Smooth muscle cell of bladder (primary cell): ENCODE results near the gene ZNF444. TPM values are rescaled to one million over a fixed set of nuclear protein-coding genes. Genes with fewer than 3 reads are reported as not detected.

Experiments used
- total RNA-seq: library from RNA; depleted of rRNA; stranded (reverse); fragments of >200 nt; gene quantifications from 2 replicates; pipeline ENCODE4 v1.2.3, GENCODE V29; 2014

Gene ZNF444
- total RNA-seq: 8.2 and 9.7 TPM in 2 replicates

DNA sequence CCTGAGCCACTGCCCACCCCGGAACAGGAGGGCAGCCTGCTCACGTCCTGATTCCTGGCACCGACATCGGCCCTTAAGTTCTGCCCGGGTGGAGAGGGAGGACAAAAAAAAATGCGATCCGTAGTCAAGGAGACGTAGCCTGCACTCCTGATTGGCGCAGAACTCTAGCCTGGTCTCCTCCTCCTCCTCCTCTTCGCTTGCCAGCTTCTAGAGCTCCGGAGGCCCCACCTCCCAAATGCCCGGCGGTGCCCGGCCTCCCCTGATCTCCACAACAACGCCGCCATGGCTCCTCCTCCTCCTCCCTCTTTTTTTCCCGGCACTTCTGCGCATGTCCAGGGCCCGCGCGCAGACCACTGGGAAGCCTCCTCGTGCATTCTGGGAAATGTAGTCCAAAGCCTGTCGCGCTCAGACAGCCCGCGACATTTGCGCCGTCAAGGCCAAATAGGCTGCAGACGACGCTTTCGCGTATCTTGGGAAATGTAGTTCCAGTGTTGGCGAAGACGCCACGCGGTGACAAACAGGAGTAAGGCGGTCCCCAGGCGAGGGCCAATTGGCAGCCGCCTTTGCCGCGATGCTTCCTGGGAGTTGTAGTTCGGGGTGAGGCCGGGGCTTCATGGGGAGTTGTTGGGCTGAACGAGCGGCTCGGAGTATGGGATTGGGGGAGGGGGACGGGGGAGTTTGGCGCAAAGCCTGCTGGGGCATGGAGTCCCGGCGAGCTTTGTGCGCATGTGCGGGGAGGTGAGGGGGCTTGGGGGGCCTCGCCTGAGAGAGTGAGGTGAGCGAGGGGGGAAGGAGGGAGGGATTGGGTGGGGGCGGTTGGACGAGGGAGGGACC is at the start of gene ZNF444:
Gene ZNF444 (plus strand): TSS at position 705 of the 834 bp plus-strand sequence. CDS start 5,625 bp downstream, outside the sequence.

DNA sequence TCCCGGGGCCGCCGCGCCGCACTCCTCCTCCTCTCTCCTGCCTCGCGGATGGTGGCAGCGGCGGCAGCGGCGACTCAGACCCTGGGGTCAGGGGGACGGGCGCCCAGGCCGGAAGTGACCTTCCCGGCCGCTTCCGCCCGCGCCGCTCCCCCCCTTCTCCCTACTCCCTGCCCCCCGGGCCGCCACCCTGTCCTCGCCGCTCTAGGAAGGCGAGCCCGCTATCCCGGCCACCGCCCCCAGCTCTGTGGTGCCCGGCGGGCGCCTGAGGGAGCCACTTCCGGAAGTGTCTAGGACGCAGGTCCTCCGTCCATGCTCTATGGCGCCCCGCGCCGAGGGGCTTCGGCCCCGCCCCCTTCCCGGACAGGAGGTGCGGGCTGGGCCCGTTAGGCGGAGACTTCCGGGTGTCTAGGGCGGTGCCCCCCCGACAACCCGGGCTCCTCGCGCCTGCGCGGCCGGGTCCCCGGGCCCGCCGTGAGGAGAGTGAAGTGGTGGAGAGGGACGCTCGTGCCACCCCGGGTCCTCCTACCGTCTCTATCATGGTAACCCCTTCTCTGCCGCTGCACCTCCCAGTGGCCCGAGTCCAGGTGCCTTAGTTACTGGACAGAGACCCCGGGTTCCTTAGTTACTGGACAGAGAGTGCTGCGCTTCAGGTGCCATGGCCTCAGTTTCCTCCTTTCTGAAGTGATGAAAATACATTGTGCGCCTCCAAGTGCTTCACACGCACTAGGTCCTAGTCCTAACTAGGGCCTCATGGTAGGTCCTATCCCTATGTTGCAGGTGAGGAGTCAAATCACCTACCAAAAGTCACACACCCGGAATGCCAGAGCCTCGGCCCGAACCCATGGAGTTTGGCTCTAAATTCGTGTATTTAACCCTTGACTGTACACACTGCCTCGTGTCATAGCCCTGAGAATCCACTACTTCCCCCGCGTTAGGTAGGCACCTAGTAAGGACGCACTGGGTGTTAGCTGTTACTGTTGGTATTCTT is 19.6 kb upstream of the ZNF444 start, which contains the start of gene ZNF787:
Gene ZNF787 (minus strand): TSS at position 116 of the 988 bp plus-strand sequence. CDS start 18,078 bp downstream, outside the sequence.

DNA sequence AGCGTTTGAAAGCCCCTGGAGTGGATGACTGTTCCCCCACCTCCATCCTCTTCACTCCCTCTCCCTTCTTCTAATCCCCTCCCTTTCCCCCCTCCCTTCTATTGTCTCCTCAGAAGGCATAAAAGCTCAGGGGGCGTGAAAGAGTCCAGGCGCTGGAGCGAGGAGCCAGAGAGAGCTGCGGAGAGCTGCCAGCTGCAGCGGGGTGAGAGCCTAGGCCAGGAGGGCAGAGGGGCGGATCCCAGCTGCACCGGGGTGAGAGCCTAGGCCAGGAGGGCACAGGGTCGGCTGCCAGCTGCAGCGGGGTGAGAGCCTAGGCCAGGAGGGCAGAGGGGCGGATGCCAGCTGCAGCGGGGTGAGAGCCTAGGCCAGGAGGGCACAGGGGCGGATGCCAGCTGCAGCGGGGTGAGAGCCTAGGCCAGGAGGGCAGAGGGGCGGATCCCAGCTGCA is 34.8 kb downstream of the ZNF444 start, which contains the start of gene GALP:
Gene GALP (plus strand): TSS at position 148 of the 447 bp plus-strand sequence. CDS start 1,101 bp downstream, outside the sequence.

DNA sequence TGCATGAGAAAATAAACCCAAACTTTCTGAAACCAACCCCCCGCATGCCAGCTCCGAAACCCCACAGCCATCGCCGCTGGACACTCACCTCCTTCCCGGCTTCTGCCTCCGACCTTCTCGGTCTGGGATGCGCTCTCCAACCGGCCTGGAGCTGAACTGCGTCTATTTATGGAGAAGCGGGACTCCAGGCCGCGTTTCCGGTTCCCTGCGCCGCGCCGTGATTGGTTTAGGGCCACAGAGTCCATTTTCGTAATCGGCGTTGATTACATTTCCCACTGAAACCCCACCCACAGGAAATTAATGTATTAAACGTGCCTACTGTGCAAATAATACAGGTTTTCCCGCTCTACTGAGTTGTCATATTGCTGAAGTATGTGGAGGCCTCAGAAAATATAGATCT is 56.6 kb downstream of the ZNF444 start, which contains the start of gene ZSCAN5B:
Gene ZSCAN5B (minus strand): TSS at position 138 of the 400 bp plus-strand sequence. CDS start 4,731 bp downstream, outside the sequence.

DNA sequence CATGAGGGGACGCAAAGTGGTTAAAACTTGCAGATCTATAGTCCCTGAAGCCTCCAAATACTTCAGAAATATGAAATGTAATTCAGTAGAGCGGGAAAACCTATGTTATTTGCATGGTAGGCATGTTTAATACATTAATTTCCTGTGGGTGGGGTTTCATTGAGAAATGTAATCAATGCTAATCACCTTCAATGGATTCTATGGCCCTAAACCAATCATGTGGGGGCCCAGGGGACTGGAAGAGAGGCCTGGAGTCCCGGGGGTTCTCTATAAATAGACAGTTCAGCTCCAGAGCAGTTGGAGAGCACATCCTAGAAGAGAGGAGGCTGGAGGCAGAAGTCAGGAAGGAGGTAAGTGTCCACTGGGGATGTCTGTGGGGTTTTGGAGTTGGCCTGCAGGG is 60.9 kb downstream of the ZNF444 start, which contains the start of gene ZSCAN5C:
Gene ZSCAN5C (plus strand): TSS at position 301 of the 400 bp plus-strand sequence. CDS start 3,641 bp downstream, outside the sequence.

Other genes starting within 250 kb of the ZNF444 start
- gene NLRP13, start 209.0 kb upstream of the ZNF444 start, total RNA-seq: not detected in 2 replicates
- not detected in 2 replicates for gene NLRP8, start 193.5 kb upstream of the ZNF444 start, total RNA-seq
- gene NLRP5, start 154.5 kb upstream of the ZNF444 start, total RNA-seq: not detected in 2 replicates
- gene ZNF787, start 20.0 kb upstream of the ZNF444 start, total RNA-seq: 19.6 and 20.2 TPM in 2 replicates
- gene GALP, start 34.7 kb downstream of the ZNF444 start, total RNA-seq: not detected in 2 replicates
- not detected in 2 replicates for gene ZSCAN5B, start 56.5 kb downstream of the ZNF444 start, total RNA-seq
- not detected in 2 replicates for gene ZSCAN5C, start 61.0 kb downstream of the ZNF444 start, total RNA-seq
- gene EDDM13, start 131.5 kb downstream of the ZNF444 start, total RNA-seq: not detected in 2 replicates
- gene ZSCAN5A, start 173.6 kb downstream of the ZNF444 start, total RNA-seq: 6.0 and 6.7 TPM in 2 replicates